Measurements from ENCODE around the gene CRYBG2. TPM values are rescaled to one million over a fixed set of nuclear protein-coding genes. Genes with fewer than 3 reads are reported as not detected.
"Not testable (repeated sequence)": the region's sequence is repeated elsewhere in the genome, so short reads cannot be mapped to it uniquely, and the experiment has no call there.

Gene CRYBG2
- polyA plus RNA-seq (ENCODE audit: insufficient read length): 0.40 TPM

GRCh38 chr1:26353976-26354820, at the start of gene CRYBG2:
CRYBG2 (minus strand) TSS chr1:26354130; CDS start chr1:26346657, 7,473 bp downstream.
- DNase-seq: no peak

- DNase-seq: no peak
Measured at GRCh38 chr1:26403656-26404055, 49.7 kb upstream of the CRYBG2 start.

- no peak for DNase-seq
Measured at GRCh38 chr1:26401891-26402290, 48.0 kb upstream of the CRYBG2 start.

GRCh38 chr1:26399034-26399433, 45.1 kb upstream of the CRYBG2 start:
- no peak for DNase-seq

GRCh38 chr1:26395754-26396153, 41.8 kb upstream of the CRYBG2 start:
- DNase-seq: no peak

- DNase-seq: no peak
Measured at GRCh38 chr1:26391450-26391849, 37.5 kb upstream of the CRYBG2 start.

GRCh38 chr1:26389604-26390247, 35.8 kb upstream of the CRYBG2 start:
- no peak for DNase-seq

GRCh38 chr1:26388791-26389445, 35.0 kb upstream of the CRYBG2 start:
- no peak for DNase-seq

GRCh38 chr1:26387447-26387846, 33.5 kb upstream of the CRYBG2 start:
- DNase-seq: no peak

- not testable (repeated sequence) for DNase-seq
Measured at GRCh38 chr1:26385063-26385462, 31.1 kb upstream of the CRYBG2 start.

- DNase-seq: no peak
Measured at GRCh38 chr1:26384076-26384475, 30.1 kb upstream of the CRYBG2 start.

- no peak for DNase-seq
Measured at GRCh38 chr1:26378879-26379251, 24.9 kb upstream of the CRYBG2 start.

GRCh38 chr1:26378088-26378878, 24.4 kb upstream of the CRYBG2 start:
- peak; percentile 23 for DNase-seq

- DNase-seq: no peak
Measured at GRCh38 chr1:26376050-26376449, 22.1 kb upstream of the CRYBG2 start.

- DNase-seq: no peak
Measured at GRCh38 chr1:26375081-26375480, 21.2 kb upstream of the CRYBG2 start.

GRCh38 chr1:26374361-26374760, 20.4 kb upstream of the CRYBG2 start:
- DNase-seq: not testable (repeated sequence)

- DNase-seq: no peak
Measured at GRCh38 chr1:26373789-26374188, 19.9 kb upstream of the CRYBG2 start.

GRCh38 chr1:26373281-26373680, 19.4 kb upstream of the CRYBG2 start:
- DNase-seq: no peak

GRCh38 chr1:26372611-26373010, 18.7 kb upstream of the CRYBG2 start, which contains the start of gene ZNF683:
ZNF683 (minus strand) TSS chr1:26372750; CDS start chr1:26368571, 4,179 bp downstream.
- not testable (repeated sequence) for DNase-seq

GRCh38 chr1:26372039-26372438, 18.1 kb upstream of the CRYBG2 start:
- no peak for DNase-seq

GRCh38 chr1:26370591-26371382, 16.9 kb upstream of the CRYBG2 start:
- DNase-seq: no peak

- DNase-seq: no peak
Measured at GRCh38 chr1:26368486-26368885, 14.6 kb upstream of the CRYBG2 start.
